ENCODE results near the gene APEH. TPM values are rescaled to one million over a fixed set of nuclear protein-coding genes. Genes with fewer than 3 reads are reported as not detected.

APEH gene
- total and polyA plus RNA-seq, 2 of the 13 experiments (the other 11 are each of a cell fraction or from before 2014, with no cell fraction given): 116 to 130 TPM

GRCh38 chr3:49689046-49689907, 15.1 kb downstream of the APEH start, which contains the start of the genes MST1 and RNF123 (continued):
- peak; percentile 63 for TF ChIP-seq ZMYM4 (CRISPR knock-in tag; IDR thresholded peaks at IDR 0.05)
- peak; percentile 42; the same call in 1 of the 2 replicates for TF ChIP-seq KAT7 (CRISPR knock-in tag; IDR thresholded peaks at IDR 0.05; ENCODE audit: borderline replicate concordance)
- TF ChIP-seq IRX3 (CRISPR knock-in tag; IDR thresholded peaks at IDR 0.05; ENCODE audit: borderline replicate concordance, low read depth): 0 out of 2 replicates have a peak, but pooled peaks have one; percentile 37
- TF ChIP-seq ZNF362 (CRISPR knock-in tag; IDR thresholded peaks at IDR 0.05; ENCODE audit: borderline replicate concordance): peak; percentile 29; the same call in 1 of the 2 replicates
- TF ChIP-seq, protein P1, sequence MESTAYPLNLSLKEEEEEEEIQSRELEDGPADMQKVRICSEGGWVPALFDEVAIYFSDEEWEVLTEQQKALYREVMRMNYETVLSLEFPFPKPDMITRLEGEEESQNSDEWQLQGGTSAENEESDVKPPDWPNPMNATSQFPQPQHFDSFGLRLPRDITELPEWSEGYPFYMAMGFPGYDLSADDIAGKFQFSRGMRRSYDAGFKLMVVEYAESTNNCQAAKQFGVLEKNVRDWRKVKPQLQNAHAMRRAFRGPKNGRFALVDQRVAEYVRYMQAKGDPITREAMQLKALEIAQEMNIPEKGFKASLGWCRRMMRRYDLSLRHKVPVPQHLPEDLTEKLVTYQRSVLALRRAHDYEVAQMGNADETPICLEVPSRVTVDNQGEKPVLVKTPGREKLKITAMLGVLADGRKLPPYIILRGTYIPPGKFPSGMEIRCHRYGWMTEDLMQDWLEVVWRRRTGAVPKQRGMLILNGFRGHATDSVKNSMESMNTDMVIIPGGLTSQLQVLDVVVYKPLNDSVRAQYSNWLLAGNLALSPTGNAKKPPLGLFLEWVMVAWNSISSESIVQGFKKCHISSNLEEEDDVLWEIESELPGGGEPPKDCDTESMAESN (CRISPR knock-in tag; conservative IDR thresholded peaks at IDR 0.05): peak; percentile 95
- TF ChIP-seq AHR (CRISPR knock-in tag; IDR thresholded peaks at IDR 0.05): no peak
- 0 out of 2 replicates have a peak, but pooled peaks have one; percentile 21 for TF ChIP-seq ZNF563 (CRISPR knock-in tag; IDR thresholded peaks at IDR 0.05)
- TF ChIP-seq POLR2A (IDR thresholded peaks at IDR 0.05; ENCODE audit: insufficient read depth in 1 of 2, low read depth in 2 of 2, low read length in 2 of 2): peak; percentile 59 to 72; a peak in 3 of 4 replicates
- TF ChIP-seq ZNF607 (CRISPR knock-in tag; IDR thresholded peaks at IDR 0.05; ENCODE audit: borderline replicate concordance): 0 out of 2 replicates have a peak, but pooled peaks have one; percentile 34
- no peak for TF ChIP-seq POLR2AphosphoS2 (IDR thresholded peaks at IDR 0.05; ENCODE audit: low read depth, low read length)
- TF ChIP-seq TRIM24 (CRISPR knock-in tag; IDR thresholded peaks at IDR 0.05): no peak
- peak; percentile 89; the same call in 1 of the 2 replicates for TF ChIP-seq ZBTB38 (CRISPR knock-in tag; IDR thresholded peaks at IDR 0.05)
- TF ChIP-seq HNRNPLL (IDR thresholded peaks at IDR 0.05; ENCODE audit: low read depth, low read length, poor library complexity, severe bottlenecking): peak; percentile 42
- TF ChIP-seq CAMTA2 (CRISPR knock-in tag; IDR thresholded peaks at IDR 0.05; ENCODE audit: borderline replicate concordance): no peak
- TF ChIP-seq SNAPC2 (CRISPR knock-in tag; IDR thresholded peaks at IDR 0.05): no peak; the same call in 1 of the 2 replicates
- no peak for TF ChIP-seq SKI (IDR thresholded peaks at IDR 0.05; ENCODE audit: partially characterized antibody)
- TF ChIP-seq, protein P2, sequence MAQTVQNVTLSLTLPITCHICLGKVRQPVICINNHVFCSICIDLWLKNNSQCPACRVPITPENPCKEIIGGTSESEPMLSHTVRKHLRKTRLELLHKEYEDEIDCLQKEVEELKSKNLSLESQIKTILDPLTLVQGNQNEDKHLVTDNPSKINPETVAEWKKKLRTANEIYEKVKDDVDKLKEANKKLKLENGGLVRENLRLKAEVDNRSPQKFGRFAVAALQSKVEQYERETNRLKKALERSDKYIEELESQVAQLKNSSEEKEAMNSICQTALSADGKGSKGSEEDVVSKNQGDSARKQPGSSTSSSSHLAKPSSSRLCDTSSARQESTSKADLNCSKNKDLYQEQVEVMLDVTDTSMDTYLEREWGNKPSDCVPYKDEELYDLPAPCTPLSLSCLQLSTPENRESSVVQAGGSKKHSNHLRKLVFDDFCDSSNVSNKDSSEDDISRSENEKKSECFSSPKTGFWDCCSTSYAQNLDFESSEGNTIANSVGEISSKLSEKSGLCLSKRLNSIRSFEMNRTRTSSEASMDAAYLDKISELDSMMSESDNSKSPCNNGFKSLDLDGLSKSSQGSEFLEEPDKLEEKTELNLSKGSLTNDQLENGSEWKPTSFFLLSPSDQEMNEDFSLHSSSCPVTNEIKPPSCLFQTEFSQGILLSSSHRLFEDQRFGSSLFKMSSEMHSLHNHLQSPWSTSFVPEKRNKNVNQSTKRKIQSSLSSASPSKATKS (CRISPR knock-in tag; IDR thresholded peaks at IDR 0.05): no peak; the same call in 1 of the 2 replicates
- no peak for TF ChIP-seq ZNF569 (CRISPR knock-in tag; IDR thresholded peaks at IDR 0.05; ENCODE audit: borderline replicate concordance)
- no peak for TF ChIP-seq SRSF4 (IDR thresholded peaks at IDR 0.05; ENCODE audit: low read depth, low read length, poor library complexity, severe bottlenecking)
- peak; percentile 59 for TF ChIP-seq GATAD2A (CRISPR knock-in tag; IDR thresholded peaks at IDR 0.05)
- 0 out of 2 replicates have a peak, but pooled peaks have one; percentile 28 for TF ChIP-seq POGZ (CRISPR knock-in tag; IDR thresholded peaks at IDR 0.05)
